GM10248 (cell line): ENCODE measurements around the gene CLCA1.

ENCODE experiments used
- CTCF ChIA-PET: fragments of 300-600 bp; sonication (Branson Sonifier 250); formaldehyde crosslinking; extraction: SDS; loops from one replicate; lab custom pipeline; 2021; ENCODE audit warnings: antibody characterized with exemption; lab: Yijun Ruan, JAX
- POLR2A ChIA-PET: fragments of 350-650 bp; sonication (Branson Sonifier 250); formaldehyde crosslinking; extraction: SDS; loops from one replicate; lab custom pipeline; 2020; ENCODE audit warnings: antibody characterized with exemption; lab: Yijun Ruan, JAX
- DNase-seq: peaks from one replicate; pipeline ENCODE4 v3.0.0; 2012; ENCODE audit errors: extremely low spot score
- CTCF ChIP-seq: IDR thresholded peaks from 2 replicates; pipeline ENCODE4 v1.5.1; 2012; ENCODE audit warnings: mild to moderate bottlenecking, low read depth; ENCODE audit errors: extremely low read depth, missing control alignments, control extremely low read depth

CLCA1 gene

GRCh38 chr1:86477682-86478081 lies 9.0 kb downstream of the CLCA1 start:
- ChIA-PET CTCF (interaction anchor here (1.0 kb wide), 1 partner anchor 16 kb away, joined by 3 read pairs; no protein-coding TSS in a partner anchor), POLR2A (no interaction called here)
- no peak for DNase-seq
- TF ChIP-seq CTCF, result no peak

GRCh38 chr1:86478416-86479156 lies 9.9 kb downstream of the CLCA1 start:
- DNase-seq, result no peak
- ChIA-PET POLR2A (no interaction called here), CTCF (interaction anchor here (1.7 to 1.9 kb wide), 2 partner anchors 16 to 21 kb away, joined by 3 to 9 read pairs; no protein-coding TSS in a partner anchor)

GRCh38 chr1:86481966-86482365 lies 13.2 kb downstream of the CLCA1 start:
- no peak for TF ChIP-seq CTCF
- ChIA-PET CTCF (interaction anchor here (0.9 to 1.4 kb wide), 5 partner anchors 7 to 77 kb away, joined by 3 to 4 read pairs (median 3); no protein-coding TSS in a partner anchor), POLR2A (no interaction called here)
- DNase-seq, result no peak

More at GRCh38 chr1:86478416-86479156, 9.9 kb downstream of the CLCA1 start:
- no peak for TF ChIP-seq CTCF

- ChIA-PET POLR2A (no interaction called here), CTCF (interaction anchor here (1.3 to 8.0 kb wide), 3 partner anchors 13 to 20 kb away, joined by 3 to 83 read pairs (median 23); no protein-coding TSS in a partner anchor)
- DNase-seq, result no peak
- TF ChIP-seq CTCF, result no peak
These were observed 18.5 kb downstream of the CLCA1 start for GRCh38 chr1:86487131-86487810.

- TF ChIP-seq CTCF, result no peak
- POLR2A ChIA-PET, result no interaction called here
- DNase-seq, result no peak
- CTCF ChIA-PET, result interaction anchor here (1.3 to 8.0 kb wide), 3 partner anchors 12 to 19 kb away, joined by 3 to 83 read pairs (median 23); no protein-coding TSS in a partner anchor
These were observed 19.0 kb downstream of the CLCA1 start for GRCh38 chr1:86487811-86488141.

GRCh38 chr1:86489242-86489878 lies 20.6 kb downstream of the CLCA1 start:
- TF ChIP-seq CTCF, result no peak
- no peak for DNase-seq
- POLR2A ChIA-PET, result no interaction called here
- CTCF ChIA-PET, result interaction anchor here (0.8 to 8.0 kb wide), 6 partner anchors 9 to 109 kb away, joined by 3 to 83 read pairs (median 6); no protein-coding TSS in a partner anchor
